AG04449 (cell line): ENCODE data around the gene SH2D2A.

ENCODE experiments used
- CTCF ChIA-PET: fragments of 350-600 bp; formaldehyde crosslinking; extraction: SDS; loops from one replicate; lab custom pipeline; 2021; ENCODE audit warnings: antibody characterized with exemption; lab: Yijun Ruan, JAX
- POLR2A ChIA-PET: fragments of 400-600, 350-600 bp; formaldehyde crosslinking; extraction: SDS; loops from one replicate; lab custom pipeline; 2020; ENCODE audit warnings: antibody characterized with exemption, inconsistent platforms; lab: Yijun Ruan, JAX
- DNase-seq: peaks from one replicate; pipeline ENCODE4 v3.0.0-alpha.2; 2010; ENCODE audit warnings: low read depth, low spot score
- H3K4me3 ChIP-seq: 2 replicates; pipeline ENCODE4 v1.5.1; 2011; ENCODE audit warnings: low read depth, mild to moderate bottlenecking, control low read depth, low read length
- TF ChIP-seq, protein P1 (sequence below): IDR thresholded peaks from one replicate; pipeline ENCODE4 v1.5.1; 2011; ENCODE audit warnings: mild to moderate bottlenecking, moderate library complexity, low read length, control low read depth, inconsistent platforms; ENCODE audit not compliant: insufficient read depth; ENCODE audit errors: missing control alignments

The SH2D2A gene

DNA sequence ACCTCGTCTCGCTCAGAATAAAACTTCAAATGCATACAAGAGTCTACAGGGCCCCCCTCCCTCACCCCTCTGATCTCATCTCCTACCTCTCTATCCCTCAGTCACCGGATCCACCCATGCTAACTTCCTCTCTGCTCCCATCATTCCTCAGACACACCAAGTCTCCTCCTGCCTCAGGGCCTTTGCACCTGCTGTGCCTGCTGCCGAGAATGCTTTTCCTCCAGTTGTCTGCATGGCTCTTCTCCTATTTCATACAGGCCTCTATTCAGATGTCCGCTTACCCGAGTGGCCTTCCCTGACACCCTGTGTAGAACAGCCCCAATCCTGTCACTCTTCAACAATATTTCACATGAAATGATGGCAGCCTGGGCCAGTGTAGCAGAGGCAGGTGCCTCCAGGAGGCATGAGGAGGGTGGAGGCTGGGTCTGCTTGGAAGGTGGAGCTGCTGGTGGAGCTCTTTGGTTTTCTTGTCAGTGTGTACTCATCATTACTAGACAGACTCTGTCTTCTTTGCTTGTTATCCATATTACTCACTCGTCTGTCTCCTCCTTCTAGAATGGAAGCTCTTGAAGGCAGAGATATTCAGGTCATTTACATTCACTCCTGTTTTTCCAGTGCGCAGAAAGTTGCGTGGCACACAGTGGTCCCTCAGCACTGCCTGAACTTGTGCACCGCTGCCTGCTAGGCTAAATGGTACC is 4.2 kb downstream of the SH2D2A start:
- DNase-seq, result no peak
- TF ChIP-seq, protein P1, sequence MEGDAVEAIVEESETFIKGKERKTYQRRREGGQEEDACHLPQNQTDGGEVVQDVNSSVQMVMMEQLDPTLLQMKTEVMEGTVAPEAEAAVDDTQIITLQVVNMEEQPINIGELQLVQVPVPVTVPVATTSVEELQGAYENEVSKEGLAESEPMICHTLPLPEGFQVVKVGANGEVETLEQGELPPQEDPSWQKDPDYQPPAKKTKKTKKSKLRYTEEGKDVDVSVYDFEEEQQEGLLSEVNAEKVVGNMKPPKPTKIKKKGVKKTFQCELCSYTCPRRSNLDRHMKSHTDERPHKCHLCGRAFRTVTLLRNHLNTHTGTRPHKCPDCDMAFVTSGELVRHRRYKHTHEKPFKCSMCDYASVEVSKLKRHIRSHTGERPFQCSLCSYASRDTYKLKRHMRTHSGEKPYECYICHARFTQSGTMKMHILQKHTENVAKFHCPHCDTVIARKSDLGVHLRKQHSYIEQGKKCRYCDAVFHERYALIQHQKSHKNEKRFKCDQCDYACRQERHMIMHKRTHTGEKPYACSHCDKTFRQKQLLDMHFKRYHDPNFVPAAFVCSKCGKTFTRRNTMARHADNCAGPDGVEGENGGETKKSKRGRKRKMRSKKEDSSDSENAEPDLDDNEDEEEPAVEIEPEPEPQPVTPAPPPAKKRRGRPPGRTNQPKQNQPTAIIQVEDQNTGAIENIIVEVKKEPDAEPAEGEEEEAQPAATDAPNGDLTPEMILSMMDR, result no peak
- ChIA-PET POLR2A (interaction anchor here (0.6 to 1.1 kb wide), 2 partner anchors 10 to 49 kb away, joined by 3 to 4 read pairs; no protein-coding TSS in a partner anchor), CTCF (interaction anchor here (0.8 to 29.3 kb wide), 11 partner anchors 10 to 115 kb away, joined by 3 to 476 read pairs (median 9); partner anchors contain the start of genes INSRR and NTRK1)
- H3K4me3 ChIP-seq, result no peak overlapping the region

DNA sequence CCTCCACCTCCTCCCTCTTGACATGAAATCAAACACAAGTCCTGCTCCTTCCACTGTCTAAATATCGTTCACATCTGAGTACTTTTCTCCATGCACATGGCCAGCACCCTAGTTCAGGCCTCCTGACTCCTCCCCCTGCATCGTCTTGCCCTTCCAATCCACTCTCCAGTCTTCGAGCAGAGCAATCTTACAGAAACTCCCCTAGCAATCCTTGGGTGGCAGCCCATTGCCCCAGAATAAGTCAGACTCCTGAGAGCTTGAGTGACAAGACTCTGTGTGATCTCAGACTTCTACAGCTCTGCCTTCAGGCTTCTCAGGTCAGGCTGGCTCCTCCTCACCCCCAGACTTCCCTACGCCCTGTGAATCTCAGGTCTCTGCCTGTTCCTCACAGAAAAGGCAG is 5.5 kb downstream of the SH2D2A start:
- TF ChIP-seq, protein P1, result no peak
- POLR2A ChIA-PET, result no interaction called here
- CTCF ChIA-PET, result interaction anchor here (1.1 to 29.3 kb wide), 5 partner anchors 11 to 117 kb away, joined by 3 to 476 read pairs (median 8); partner anchors contain the start of genes INSRR and NTRK1
- DNase-seq, result no peak
- no peak overlapping the region for H3K4me3 ChIP-seq

DNA sequence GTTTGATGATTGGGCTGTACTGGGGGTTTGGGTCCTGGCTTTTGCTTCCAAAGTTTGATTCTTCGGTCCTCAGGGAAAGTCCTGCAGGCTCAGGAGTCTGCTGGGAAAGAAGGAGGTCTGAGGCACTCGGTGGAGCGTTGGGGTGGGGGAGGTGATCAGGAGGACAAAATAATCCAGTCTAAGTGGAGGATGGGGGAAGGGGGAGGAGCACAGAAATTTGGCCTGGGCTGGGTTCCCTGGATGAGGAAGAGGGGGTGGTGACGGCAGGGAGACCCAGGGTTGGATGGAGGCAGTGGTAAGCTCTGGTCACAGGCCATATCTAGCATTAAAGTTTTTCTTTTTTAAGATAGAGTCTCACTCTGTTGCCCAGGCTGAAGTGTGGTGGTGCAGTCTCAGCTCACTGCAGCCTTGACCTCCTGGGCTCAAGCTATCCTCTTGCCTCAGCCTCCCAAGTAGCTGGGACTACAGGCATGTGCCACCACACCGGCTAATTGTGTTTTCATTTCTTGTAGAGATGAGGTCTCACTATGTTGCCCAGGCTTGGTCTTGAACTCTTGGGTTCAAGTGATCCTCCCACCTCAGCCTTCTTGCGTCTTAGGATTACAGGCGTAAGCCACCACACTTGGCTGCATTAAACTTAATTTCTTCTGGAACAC is 6.8 kb downstream of the SH2D2A start:
- DNase-seq, result no peak
- CTCF ChIA-PET, result interaction anchor here (0.6 to 29.3 kb wide), 9 partner anchors 10 to 124 kb away, joined by 3 to 476 read pairs (median 5); partner anchors contain the start of genes INSRR and NTRK1
- no peak overlapping the region for H3K4me3 ChIP-seq
- TF ChIP-seq, protein P1, result no peak
- POLR2A ChIA-PET, result no interaction called here

DNA sequence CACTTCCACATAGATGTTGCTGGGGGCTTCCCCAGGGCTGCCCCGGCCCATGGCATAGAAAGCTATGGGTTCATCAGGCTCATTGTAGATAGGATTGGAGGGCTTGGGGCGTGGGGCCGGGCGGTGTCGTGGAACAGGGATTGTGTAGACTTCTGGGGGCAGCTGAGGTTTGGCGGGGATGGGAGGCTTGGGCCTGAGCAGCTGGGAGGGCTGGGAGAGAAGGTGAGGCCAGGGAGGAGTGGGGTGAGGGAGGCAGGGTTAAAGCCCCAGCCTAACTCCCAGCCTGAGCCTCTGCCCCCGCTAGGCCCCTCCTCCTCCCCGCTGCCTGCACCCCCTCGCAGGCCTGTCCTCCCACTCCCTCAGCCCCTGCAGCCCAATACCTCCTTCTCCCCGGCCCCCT is 7.4 kb downstream of the SH2D2A start:
- ChIA-PET CTCF (interaction anchor here (1.0 to 29.3 kb wide), 5 partner anchors 10 to 124 kb away, joined by 3 to 476 read pairs (median 28); partner anchors contain the start of genes INSRR and NTRK1), POLR2A (interaction anchor here (0.7 kb wide), 1 partner anchor 20 kb away, joined by 3 read pairs; no protein-coding TSS in a partner anchor)

DNA sequence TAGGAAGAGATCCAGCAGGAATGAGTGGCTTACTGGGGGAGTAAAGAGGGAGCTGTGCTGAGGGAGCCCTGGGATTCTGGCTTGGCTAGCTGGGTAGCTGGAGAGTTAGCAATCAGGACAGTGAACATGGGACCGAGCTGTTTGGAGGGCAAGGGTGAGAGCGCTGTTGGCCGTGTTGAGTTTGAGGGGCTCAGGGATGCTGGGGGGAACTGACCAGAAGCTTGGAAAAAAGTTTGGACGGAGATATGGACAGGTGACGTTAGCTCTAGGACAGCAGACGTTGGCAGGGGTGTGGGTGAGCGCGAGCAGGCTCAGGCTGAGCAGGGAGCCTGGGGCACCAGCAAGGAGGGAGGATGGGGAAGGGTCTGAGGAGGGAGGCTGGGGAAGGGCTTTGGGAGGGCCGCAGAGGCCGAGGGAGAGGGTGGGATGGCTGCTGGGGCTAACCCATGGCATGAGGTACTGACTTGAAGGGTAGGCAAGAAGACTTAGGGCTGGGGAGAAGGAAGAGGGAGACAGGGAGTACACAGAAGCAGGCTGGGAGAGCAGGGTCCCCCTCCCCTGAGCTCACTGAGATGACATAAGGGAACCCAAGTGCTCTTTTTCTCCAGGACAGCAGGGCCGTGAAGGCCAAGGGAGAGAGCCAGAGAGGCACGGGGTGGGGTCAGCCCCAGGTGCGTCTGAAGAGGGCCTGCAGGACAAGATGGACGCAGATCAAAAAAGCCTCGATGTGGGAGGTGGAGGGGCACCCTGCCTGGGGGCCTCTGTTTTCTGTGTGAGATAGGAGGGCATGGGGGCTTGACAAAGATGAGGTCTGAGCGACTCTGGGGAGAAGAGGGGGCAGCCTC is 8.2 kb downstream of the SH2D2A start:
- CTCF ChIA-PET, result interaction anchor here (1.4 to 29.3 kb wide), 4 partner anchors 9 to 82 kb away, joined by 4 to 476 read pairs (median 78); partner anchors contain the start of genes INSRR and NTRK1
- TF ChIP-seq, protein P1, result no peak
- H3K4me3 ChIP-seq, result no peak overlapping the region
- POLR2A ChIA-PET, result interaction anchor here (0.7 kb wide), 1 partner anchor 19 kb away, joined by 3 read pairs; no protein-coding TSS in a partner anchor
- DNase-seq, result no peak

More for the DNA sequence above, 7.4 kb downstream of the SH2D2A start:
- no peak for DNase-seq
- no peak overlapping the region for H3K4me3 ChIP-seq
- TF ChIP-seq, protein P1, result no peak
